T-helper 9 cell (primary cell): ENCODE results near the gene ASB8.
A peak's percentile ranks its signal among the peaks of the same experiment; 100 is the strongest.
"Not testable (repeated sequence)": the region's sequence is repeated elsewhere in the genome, so short reads cannot be mapped to it uniquely, and the experiment has no call there.

Experiments used
- DNase-seq: peaks from one replicate; pipeline ENCODE4 v3.0.0-alpha.2; 2020

Gene ASB8

DNA sequence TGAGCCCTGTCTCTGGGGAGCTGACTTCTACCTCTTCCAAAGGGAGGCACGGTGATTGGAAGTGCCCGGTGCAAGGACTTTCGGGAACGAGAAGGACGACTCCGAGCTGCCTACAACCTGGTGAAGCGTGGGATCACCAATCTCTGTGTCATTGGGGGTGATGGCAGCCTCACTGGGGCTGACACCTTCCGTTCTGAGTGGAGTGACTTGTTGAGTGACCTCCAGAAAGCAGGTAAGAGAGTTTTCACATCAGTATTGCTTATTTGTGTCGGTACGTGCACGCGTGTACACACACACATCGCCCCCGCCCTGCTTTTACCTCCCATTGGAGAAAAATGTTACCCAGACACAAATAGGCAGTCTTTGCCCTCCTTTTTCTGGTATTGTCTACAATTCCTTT lies 24.5 kb downstream of the ASB8 start:
- no peak for DNase-seq

DNA sequence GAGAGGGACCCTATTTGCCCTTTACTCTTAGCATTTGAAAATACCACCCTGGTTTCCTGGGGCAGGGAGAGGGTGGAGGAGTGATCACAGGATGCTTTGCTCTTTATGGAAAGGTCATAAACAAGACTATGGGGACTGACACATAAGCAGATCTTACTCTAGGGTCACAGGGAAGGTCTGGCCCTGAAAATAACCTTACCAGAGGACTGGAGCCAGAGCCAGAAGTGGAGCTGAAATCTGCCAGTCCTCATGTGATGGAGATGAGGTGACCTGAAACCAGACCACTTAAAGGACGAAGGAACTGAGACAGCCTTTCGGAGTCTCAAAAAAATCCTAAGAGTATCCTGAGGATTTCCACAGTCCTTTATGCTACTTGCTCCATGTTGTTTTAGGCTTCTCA lies 25.8 kb downstream of the ASB8 start:
- no peak for DNase-seq

DNA sequence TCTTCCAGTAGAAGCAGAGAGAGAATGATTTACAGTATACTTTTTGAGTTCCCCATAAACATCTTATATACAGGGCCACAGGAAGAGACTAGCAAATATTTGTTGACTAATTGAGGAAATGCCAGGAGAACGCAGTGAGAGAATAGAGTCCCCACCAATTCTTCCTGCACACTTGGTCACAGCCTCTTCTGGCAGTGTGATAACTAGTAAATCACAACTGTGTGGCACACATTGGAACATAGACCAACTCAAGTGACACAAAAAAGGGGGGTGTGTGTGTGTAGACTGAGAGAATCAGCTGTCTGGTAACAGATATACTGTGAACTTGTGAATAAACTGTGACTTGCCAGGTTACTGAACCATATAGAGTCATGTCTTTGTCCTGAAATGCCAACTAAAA lies 27.9 kb downstream of the ASB8 start:
- DNase-seq: no peak

DNA sequence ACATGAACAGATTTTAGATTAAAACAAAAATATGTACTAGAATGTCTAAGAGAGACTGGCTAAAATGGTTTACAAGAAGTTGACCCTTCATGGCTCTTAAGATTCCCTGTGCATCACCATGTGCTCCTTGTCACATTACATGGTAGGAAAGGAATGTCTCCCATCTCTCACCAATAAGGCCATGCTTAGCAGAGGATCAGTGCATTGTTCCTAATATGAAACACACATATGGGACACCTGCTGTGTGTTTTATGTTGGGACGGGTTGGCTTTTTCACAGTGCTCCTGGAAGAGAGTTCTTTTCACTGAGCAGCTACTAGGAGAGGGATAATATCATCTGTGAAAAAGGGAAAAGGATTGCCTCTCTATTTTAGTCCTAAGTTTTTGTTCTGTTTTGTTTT lies 28.5 kb downstream of the ASB8 start:
- no peak for DNase-seq

DNA sequence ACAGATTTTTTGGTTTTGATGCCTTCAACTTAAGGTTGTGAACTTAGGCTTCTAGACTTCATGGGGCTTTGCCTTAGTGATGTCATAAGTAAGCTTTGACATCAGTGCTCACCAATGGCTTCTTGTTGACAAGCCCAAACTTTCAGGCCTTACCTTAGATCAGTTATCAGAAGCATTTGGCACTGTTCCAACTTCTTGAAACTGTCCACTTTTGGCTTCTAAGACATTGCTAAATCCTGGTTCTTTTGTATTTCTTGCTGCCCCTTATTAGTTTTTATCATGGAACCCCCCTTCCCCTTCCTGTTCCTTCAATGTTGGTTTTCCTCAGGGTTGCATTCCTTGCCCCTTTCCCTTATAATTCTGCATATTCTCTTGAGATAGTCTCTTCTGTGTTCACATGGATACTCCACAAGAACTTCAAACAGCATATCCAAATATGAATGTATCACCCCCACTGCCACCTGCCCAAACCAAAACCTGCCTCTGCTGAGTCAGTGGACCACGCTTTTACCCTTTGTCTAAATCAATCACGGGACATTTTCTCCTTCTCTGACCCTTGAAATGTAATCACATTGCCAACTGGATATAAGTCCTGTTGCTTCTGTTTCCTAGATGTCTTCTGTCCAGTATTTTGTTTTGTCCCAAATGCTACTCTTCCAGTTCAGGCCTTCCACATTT lies 30.2 kb downstream of the ASB8 start:
- no peak for DNase-seq

DNA sequence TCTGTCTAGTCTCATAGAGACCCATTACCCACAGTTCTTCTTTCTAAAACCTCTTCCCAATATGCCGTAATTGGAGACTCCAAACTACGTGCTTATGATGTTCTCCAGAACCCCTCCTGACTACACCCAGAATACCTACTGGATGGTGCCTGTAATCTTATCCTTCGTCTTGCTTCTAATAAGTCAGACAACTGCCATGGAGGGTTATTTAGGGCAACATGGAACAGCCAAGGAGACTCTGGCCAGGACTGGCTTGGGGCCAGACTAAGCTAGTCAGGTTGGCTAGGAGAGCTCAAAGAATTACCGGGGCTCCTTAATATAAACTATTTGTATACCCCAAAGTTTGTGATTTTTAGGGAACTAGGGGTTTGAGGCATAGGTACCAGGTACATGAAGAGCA lies 31.3 kb downstream of the ASB8 start:
- no peak for DNase-seq

DNA sequence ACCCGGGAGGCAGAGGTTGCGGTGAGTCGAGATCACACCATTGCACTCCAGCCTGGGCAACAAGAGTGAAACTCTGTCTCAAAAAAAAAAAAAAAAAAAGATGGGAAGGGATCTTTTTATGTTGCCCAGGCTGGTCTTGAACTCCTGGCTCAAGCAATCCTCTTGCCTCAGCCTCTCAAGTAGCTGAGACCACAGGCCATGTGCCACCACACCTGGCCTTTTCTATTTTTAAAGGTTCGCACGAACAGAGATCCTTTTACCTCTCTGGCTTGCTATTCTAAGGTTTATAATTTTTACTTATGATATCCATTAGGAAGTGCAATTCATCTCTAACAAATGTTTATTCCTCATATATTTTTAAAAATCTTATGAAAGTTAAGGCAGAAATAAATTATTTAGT lies 31.8 kb downstream of the ASB8 start:
- not testable (repeated sequence) for DNase-seq

DNA sequence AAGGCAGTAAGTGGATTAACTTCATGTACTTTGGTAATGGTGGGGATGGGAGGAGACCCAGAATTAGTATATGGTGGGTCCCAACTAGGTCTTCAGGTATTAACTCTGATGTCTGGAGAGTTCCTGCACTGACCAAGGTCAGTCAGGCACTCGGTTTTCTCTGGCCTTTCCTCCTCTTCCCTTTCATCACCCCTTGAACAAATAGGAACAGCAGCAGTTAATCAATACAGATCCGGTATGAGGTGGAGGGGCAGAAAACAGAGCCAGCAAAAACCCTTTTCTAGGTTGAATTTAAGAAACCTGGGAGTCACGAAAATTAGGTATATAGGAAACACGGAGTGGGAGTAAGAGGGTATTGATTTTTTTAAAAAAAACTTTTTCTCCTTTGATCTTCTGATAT lies 34.1 kb downstream of the ASB8 start:
- no peak for DNase-seq

DNA sequence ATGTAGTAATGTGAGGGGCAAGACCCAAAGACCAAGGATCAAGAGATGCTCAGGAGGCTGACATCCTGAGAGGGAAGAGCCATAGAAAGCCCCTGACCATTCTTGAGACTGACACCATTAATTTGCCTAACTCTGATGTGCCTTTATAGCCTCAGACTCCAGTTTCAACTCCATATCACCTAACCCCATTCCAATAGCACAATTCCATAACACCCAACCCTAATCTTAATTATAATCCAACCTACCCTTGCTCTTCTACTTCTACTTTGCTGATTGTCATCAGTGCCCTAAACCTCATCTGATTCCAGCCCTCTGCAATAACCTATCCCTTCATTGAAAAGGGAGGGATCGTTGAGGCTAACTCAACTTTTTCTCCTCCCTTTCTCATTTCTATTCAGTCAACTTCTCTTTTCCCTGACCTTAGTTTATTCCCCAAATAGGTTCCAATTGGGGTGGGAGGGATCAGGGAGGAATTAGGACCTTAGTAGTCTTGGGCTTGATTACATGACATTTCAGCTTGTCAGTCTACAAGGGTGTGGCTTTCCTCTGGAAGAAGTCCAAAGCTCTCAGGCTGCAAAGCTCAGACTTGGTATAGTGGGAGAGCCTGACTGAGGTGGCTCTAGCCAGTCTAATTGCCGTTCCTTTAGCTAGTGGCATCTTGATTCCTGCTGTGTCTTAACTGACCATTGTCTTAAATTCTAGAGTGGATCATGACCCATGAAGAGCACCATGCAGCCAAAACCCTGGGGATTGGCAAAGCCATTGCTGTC lies 35.1 kb downstream of the ASB8 start:
- no peak for DNase-seq

DNA sequence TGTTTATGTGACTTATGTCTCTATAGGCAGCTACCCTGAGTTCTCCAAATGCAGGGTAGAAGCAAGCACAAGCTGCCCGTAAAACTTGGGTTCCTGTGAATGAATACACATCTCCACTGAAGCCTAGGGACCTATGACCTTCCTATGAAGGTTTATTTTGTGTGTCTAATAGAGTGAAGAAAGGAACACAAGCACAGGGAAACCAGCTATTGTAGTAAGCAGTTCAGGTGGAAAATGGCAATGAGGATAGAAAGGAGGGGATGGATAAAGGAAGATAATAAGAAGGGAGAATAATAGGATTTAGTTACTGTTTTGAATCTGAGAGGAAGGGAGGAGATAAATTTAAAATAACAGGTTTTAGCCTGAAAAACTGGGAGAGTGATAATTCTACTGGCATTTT lies 35.8 kb downstream of the ASB8 start:
- DNase-seq: no peak

DNA sequence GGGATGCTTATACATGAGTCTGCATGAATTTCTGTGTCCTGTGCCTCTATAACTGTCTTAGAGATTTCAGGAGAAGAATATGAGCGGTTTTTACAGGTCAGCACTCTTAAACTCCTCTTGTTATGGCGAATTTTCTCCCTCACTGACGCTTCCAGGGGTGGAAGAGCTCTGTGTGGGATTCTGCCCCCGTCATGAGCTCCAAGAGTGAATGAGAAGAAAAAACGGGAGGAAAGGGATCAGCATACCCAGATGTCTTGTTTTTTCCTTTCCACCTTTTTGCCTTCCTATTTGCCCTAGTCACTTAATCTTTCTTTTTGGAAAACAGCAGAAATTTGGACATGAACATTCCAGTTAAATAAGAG lies 37.5 kb downstream of the ASB8 start:
- DNase-seq: no peak

DNA sequence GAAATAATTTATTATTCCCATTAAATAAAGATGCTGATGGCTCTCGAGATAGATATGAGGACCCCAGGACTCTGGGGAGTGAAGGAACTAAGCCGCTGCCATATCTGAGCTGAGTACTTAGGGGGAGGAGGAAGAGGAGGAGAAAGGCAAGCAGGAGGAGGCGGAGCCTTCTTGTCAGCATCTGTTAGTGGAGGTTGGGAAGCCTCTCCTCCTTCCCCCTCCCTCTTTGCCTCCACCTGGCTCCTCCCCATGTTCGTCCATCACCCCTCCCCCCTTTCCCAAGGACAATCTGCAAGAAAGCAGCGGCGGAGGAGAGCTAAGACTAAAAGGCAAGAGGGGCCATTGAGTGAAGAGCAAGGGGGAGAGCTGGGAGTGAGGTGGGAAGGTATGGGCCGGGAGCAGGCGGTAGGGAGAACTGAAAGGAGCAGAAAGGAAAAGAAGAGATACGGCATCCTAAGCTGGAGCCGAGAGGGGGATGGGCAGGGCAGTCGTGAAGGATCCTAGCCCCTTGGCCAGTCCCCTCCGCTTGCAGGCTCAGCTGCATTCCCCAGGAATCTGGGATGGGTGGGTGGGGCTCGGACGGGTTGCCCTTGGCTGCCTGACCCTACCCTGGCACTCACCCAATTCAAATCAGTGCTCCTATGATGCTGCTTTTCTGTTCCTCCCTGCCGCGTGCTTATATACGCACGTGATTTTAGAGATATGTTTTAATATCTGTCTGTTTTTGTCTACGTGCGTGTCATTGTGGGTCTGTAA lies 38.1 kb downstream of the ASB8 start, which contains the start of gene PFKM:
PFKM (plus strand) TSS at position 287 of the 756 bp plus-strand sequence. CDS start 3,411 bp downstream, outside the sequence.
- peak; percentile 39 for DNase-seq

DNA sequence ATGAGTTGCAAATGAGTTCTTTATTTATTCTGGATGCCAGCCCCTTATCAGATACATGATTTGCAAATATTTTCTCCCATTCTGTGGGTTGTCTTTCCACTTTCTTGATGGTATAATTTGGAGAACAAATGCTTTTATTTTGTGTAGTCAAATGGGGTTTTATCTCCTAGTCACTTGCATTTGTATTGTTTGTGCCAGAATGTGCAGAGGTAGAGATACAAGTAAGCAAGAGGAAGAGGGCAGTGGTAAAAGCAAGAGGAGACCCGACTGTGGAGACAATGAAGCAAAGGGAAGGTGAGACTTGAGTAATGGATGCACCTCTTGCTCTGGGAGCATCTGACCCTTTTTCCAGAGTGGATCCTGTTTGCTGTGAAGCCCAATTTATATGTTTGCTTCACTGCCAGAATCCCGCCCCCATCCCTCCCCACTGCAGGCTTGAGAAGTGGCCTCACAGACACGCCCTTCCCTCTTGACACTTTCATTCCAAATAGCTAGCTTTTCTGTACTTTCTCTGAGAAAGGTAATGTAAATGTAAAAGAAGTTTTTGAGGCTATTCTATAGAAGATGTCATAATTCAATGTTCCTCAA lies 38.9 kb downstream of the ASB8 start:
- no peak for DNase-seq

DNA sequence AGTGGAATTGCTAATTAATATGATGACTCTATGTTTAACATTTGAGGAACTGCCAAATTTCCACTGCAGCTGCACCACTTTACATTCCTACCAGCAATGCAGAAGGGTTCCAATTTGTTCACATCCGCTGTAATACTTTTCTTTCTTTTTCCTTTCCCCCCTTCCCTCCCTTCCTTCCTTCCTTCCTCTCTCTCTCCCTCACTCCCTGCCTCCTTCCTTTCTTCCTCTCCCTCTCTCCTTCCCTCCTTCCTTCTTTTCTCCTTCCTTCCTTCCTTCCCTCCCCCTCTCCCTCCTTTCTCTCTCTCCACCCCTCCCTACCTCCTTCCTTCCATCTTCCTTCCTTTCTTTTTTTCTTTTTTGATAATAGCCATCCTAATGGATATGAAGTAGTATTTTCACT lies 41.4 kb downstream of the ASB8 start:
- no peak for DNase-seq

DNA sequence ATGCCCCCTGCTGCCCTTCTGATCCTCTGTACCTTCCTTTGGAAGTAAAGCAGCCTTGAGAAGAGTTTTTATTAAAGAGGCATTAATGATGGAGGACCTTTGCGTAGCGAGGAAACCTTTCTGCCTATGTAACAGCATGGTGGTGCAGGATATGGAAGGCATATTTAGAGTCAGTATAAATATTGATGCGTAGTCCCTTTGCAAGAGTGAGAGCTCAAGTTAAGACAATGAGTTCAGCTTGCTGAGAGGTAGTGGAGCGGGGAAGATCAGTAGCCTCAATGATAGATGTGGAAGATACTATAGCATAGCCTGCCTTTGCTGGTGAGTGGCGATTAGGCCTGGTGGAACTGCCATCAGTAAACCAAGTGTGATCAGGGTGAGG lies 46.0 kb downstream of the ASB8 start:
- DNase-seq: not testable (repeated sequence)

DNA sequence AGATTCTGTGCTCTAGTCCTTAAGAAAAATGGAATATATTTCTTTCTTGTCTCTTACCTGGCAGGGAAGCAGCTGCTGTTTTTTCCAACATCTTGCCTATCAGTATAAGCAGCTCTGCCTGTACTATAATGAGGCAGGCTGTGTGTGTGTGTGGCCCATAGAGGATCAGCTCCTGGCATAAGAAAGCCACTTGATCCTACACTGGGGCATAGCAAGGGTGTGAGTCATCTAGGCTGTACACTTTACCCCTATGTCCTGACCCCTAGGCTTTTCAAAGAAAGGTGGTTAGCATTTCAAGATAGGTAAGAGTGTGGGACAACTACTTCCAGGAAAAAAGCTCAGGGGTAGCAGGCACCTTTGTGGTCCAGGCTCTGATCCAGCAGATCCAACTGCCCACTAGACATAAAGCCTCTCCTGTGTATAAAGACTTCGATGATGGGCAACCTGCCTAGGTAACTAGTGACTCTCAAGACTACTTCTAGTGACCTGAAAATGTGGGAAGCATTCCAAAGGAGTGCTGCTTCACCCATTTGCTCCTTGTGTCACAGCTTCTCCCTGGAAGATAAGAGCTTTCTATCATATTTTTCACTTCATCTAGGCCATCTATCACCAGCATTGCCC lies 46.5 kb downstream of the ASB8 start:
- no peak for DNase-seq

DNA sequence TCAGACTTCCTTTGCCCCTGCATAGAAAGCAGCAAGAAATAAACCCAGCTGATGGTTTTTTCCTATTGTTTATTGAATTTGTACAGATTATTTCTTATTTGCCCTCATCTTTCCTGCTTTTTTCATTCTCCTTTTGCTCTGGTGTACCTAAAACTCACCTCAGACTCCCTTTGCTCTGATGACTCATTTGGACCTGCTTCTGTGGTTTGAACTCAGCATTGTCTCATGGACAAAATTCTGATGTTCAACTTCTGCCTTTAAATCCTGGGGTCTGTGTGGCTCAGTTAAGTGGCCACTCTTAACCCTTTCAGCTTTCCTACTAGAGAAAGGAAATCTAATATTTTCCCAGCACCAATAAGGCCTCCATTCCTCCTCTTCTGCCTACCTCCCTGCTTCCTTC lies 47.9 kb downstream of the ASB8 start:
- no peak for DNase-seq

DNA sequence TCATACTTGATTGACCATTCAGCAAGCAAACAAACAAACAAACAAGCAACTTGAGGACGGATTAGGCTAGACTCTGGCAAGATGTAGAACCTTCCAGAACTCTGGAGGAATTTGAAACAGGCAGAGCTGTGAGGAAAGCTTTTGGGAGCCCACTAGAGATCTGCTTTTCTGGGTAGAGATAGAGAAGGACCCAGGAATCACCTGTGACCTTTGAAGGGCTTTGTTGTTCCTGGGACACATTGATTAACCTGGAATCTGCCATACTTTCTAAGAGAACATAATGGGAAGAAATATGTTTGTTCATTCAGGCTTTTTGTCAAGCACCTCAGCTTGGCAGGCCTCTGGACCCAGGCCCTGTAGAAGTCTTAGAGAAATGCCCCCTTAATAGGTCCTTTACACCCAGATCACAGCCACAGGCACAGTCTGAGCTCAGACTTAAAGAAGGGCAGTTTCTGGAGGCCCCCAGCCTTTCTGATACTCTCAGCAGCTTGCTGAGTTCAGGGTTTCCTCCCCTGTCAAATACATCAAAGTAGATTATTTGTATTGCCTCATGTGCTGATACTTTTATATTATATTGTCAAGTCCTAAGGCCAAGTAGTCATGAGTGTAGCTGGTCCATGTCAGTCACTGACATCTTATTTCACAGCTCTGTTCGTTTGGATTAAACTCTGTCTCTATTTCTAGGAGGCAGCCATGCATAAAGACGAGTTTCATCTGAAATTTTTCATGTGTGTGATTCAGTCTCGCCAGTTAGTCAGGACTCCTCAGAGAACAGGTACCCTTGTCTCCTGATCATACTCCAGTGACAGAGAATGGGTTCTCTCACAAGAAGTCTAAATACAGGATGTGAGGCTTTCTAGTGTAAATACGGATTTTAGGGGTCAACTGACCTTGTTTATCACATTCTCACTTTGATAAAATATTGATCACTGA lies 50.4 kb downstream of the ASB8 start:
- no peak for DNase-seq

DNA sequence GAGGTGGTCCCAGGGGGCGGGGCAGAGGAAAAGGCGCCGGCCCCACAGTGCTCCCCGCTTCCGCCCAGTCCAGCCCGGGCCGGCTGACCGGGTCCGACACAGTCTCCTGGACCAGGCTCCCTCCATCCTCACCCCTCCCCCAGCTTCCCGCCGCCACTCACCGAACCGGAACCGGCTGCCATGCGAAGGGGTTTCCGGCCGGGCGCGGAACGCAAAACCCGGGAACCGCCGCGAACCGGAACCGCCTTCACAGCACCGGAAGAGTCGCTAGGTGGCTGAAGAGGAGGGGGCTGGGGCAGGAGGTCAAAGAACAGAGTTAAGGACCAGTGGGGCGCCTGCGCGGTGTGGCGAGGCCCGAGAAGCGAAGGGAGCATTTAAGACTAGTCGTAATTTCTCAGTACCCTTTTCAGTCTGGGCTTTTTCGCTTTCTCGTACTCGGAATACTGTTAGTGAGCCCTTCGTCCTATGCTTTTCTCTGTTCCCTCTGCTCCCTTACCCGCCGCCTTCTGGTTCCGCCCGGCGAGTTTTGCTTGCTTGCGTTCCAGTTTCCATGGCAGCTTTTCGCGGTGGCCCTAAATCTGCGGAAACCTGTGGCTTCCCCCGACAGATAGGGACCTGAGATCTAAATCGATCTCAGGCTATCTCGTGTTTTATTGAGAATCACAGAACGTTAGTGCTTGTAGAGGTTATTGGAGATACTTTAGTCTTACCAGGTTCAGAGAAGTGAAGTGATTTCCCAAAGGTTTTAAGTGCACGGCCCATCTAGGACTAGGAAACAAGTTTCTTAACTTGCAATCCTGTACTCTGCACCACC lies 51.2 kb downstream of the ASB8 start, which contains the start of gene SENP1:
SENP1 (minus strand) TSS at position 213 of the 814 bp plus-strand sequence. CDS start 4,607 bp downstream, outside the sequence.
- peak; percentile 83 for DNase-seq

DNA sequence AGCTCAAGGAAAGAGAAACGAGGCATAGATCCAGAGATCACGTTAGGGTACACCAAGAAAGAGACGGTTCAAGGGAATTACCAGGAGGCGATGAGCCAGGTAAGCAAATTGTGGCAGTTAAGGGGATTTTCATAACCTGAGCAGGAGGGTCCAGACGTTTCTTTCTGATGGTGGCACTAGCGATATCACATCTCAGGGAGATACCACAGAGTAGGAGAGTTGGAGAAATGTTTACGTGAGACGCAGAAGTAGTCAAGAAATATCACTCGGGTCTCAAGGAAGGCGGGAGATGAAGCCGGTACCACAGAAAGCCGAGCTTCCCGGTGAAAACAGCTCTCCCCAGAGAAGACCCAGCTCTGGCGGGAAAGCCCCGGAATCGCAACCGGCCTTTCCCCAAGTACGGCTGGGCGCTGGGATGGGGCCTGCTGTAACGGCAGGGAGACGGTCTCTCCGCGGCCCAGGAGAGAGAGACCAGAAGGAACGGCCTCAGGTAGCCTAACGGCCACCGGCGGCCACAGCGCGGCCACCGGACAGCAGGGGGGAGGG lies 51.9 kb downstream of the ASB8 start:
- DNase-seq: peak; percentile 55
